Stimulated activated CD8-positive, alpha-beta memory T cell treated with anti-CD3 and anti-CD28 coated beads, Interleukin-2, amount 100 ng/mL, for 1 hour (primary cell): ENCODE data around the gene SLC24A3.

ENCODE experiments used
- DNase-seq, 2 donors: peaks; one replicate each; pipeline ENCODE4 v3.0.0-alpha.2; 2020; ENCODE audit warnings: low read depth in 2 of 2

The SLC24A3 gene

DNA sequence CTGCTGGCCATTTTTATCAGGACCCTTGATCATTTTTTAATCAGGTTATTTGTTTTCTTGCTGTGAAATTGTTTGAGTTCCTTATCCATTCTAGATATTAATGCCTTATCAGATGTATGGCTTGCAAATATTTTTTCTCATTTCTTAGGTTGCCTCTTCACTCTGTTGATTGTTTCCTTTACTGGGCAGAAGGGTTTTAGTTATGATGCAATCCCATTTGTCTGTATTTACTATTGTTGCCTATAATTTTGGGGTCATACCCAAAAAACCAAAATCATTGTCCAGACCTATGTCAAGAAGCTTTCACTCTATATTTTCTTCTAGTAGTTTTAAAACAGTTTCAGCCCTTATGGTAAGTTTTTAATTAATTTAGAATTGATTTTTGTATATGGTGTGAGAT, 172.5 kb downstream of the SLC24A3 start:
- no peak for DNase-seq

DNA sequence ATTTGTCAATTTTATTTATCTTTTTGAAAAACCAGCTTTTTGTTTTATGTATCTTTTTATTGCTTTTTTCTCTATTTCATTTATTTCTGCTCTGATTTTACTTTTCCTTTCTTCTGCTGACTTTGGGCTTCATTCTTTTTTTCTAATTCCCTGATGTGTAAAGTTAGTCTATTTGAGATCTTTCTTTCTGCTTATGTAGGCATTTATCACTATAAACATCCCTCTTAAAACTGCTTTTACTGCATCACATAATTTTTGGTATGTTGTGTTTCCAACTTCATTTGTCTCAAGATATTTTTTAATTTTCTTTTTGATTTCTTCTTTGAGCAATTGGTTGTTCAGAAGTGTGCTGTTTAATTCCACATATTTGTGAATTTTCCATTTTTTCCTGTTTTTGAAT, 174.8 kb downstream of the SLC24A3 start:
- DNase-seq, result no peak

DNA sequence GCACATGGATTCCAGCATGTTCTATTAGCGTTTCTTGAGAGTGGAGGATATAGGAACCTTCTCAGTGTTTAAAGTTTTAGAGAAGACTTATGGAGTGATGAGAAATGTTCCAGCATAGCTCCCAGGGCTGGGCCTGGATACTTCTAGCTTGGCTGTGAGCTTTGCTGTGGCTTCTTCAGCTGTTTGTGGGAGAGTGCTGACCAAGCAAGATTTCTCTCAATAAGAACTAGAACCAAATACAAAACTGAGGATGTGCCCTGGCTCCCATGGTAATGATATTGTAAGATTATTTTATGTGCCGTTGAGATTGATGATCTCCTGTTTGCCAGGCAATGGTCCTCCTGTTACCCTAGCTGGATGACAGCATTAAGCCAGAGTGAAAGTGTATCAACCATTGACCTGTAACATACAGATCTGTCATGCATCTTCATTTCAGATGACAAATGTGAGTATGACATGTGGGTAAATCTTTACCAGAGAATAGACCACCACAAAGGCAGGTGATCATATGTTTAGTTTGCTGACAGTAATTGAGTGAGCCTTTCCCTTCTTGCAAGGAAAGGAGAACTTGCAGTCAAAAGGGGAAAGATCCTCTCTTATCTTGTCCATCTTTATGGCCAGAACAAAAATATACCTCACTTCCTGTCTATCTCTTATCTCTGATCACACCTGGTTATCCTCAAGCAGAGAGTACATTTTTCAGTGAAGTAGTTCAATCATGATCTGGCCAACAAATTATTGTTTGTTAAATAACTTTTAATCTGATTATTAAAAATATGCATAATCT, 180.1 kb downstream of the SLC24A3 start:
- DNase-seq, result no peak

DNA sequence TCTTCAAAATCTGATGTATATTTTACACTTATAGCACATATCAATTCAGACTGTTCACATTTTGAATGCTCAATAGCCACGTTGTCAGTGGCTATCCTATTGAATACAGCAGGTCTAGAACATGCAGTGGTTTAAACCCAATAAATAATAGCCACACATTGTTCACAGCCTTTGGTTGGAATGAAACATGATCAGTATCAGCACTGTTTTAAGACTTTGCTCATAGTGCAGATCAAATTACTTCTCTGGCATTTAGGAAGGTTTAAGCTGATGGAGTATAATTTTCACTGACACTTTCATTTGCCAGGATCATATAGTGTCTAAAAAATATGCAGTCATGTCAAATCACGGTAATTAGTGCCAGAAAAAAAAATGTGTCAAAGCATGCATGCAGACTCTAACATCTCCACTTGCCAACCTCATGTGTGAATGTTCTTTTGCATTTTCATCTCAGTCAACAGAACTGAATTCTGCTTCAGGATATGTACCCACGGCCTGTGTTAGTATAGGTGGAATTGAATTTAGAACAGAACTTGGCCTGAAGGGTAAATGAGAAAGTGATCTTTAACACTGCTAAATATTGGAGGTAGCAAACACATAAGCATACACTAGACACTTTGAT, 184.1 kb downstream of the SLC24A3 start:
- DNase-seq, result no peak

DNA sequence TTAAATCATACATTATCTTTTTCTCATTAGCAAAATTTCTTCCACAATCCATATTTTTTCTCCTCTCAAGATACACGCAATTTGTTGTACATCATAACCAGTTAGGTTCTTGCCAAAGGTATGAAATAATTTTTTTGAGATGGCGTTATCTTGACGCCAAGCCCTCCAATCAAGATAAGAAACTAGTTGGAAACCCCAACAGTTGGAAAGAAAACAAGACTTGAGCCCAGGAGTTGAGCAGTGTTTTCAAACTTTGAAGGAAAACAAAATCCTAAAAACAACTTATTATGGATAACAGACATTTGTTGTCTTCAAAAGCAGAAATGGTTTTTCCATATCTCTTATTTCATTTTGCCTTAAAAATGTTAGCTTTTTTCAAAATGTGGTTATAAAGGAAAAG, 184.8 kb downstream of the SLC24A3 start:
- DNase-seq, result no peak

DNA sequence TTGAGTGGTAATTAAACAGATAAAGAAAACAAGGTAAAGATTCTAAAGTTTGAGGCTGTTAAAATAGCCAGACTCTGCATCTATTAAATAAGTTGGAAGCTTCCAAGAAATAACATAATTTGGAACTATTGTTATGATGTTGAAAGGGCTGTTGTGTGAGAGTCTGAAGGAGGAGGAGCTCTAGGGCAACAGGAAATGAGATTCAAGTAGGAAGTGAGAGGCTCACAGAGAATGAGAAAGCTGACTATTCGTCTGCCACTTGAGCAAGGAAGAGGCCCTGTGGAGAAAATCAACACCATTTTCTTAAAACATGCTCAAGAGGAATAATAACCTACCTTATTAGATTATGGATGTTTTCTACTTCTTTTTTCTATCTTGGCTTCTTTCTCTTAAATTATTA, 185.2 kb downstream of the SLC24A3 start:
- no peak for DNase-seq

DNA sequence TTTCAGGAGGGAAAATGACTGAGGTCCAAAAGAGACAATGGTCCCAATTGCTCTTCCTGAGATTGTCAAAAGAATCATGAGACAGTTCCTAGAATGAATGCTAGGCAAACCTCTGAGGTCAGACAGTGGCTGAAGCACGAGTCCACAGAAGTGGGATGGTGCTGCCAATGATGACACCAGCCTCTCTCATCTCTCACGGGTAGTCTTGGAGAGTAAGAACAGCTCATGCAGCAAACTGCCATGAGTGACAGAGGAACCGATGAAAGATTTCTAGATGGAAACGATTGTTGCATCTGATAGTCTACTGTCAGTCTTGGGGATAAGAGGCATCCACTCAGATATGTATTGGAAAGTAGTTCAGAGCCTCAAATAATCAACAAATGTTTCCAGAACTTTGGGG, 188.7 kb downstream of the SLC24A3 start:
- DNase-seq, result no peak

DNA sequence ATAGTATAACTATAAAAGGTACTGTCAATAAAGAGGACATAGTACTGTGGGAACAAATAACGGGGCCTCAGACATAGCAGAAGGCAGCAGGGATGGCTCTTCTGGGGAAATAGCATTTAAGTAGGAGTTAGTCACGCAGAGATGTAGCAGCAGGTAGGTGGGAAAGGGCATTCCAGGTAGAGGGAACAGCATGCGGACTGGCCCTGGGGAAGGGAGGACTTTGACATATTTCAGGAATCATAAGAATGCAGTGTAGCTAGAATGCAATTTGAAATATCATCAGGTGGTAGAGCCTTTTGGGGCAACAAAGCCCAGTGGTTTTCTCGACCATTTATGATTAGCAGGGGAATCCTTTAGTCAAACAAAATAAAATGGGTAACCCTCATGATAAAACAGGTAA, 191.1 kb downstream of the SLC24A3 start:
- DNase-seq, result no peak

DNA sequence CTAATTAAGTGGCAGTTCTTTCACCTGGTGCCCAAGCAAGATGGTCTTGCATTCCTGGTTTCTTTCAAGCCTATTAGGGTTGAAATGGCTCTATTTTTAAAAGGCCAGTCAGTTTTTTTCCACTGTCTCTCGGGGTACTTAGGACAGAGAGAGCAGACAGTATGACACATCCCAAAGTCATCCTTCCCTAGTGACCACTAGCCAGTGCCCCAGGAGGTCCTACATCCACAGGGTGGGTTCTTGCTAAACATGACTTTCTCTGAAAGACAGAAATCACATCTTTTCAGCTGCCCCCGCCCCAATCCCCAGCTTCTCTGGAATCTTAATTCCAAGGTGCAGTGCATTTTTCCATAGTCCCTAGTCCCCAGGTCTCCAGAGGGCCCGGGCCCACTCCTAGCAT, 192.4 kb downstream of the SLC24A3 start:
- DNase-seq, result no peak

DNA sequence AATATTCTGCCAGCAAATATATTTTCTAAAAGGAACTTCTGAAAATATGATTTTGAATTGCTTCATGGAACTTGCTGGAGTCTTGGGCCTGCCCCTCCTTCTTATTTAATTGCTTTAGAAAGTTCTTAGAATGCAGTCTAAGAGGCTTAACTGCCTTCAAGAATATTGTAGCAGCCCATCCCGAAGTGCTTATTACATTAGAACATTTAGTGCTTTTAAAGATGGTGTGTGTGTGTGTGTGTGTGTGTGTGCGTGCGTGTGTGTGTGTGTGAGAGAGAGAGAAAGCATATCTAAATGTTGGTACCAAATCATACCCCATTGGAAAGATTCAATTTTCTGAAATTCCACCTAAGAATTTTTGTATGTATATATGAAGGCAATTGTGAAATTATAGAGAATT, 193.5 kb downstream of the SLC24A3 start:
- DNase-seq, result no peak

DNA sequence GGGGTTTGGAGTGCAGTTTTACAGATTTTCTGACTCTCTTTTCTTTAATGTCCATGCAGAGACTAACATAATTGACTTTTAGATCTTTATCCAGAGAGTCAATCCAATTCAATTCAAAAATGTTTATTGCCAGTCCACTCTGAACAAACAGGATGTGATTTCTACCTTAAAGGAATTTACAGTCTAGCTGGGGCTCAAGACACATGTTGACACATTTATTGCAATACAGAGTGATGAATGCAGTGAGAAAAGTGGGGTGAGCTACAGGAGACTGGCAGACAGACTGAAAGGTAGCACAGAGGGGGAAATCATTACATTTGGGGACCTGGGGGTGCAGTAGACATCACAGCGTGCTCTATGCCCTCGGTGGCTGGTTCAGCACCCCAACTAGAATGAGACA, 193.9 kb downstream of the SLC24A3 start:
- no peak for DNase-seq

DNA sequence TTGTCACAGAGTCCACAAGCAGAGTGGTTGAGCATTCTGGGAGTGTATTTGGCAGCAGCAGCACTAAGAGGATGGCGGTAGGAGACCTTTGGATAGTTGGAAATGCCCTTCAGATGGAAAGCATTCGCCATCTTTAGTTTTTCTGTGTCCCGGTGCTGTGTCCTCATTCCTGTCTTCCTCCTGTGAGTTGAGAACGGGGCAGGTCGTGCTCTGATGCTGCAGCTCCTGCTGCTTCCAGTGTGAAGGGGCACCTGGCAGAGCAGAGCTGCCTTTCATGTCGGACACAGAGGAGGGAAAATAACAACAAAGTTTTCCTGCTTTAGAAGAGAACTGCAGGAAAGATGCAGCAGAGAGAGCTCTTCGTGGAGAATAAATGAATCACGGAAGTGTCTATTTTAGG, 194.8 kb downstream of the SLC24A3 start:
- DNase-seq, result no peak

DNA sequence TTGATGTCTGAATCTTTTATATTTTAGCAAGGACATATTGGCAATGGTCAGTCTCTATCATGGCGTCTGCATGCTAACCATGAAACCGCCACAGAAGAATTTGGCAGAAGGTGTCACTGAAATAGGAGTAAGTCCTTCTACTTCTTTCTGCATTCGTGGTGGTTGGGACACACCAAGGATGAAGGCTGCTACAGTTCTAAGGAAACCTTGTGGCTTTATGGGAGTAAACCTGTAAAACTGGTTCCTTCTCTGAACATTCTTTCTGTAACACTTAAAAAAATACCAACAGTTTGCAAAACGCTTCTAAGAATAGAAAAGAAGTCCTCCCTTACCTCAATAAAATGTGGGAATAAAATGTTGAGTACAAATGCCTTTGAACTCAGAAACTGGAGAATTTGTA, 195.3 kb downstream of the SLC24A3 start:
- DNase-seq, result no peak

DNA sequence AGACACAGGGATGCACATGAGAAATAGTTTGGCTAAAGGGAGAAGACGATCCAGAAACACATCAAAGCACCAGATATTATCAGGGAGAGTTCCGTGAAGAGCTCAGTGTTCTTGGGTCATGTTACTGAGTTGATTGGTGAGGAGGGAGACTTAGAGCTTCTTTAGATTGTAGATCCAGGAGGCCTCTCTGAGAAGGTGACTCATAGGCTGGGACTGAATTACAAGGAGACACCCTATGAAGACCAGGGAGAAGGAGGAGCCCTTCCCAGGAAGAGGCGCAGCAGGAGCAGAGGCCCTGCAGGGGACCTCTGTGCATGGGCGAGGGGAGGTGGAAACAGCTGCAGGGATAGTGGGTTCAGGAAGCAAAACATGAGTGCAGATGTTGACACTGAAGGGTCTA, 196.5 kb downstream of the SLC24A3 start:
- no peak for DNase-seq

DNA sequence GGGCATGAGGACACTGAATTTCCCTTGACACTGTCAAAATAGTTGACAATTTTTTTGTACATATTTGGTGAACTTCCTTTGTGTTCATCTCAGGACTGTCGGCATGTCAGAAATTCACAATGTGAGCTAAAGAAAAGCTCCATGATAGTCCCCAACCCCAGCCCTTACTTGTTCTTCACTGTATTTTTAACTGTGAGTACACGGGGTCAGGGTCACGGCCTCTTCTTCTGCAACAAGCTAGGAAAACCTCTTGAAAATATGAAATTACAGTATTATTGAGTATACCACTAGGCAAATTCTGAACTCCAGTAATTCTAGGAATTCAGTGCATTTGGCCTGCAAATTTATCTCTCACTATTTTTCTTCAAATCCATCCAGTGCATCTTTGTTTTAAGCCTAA, 199.4 kb downstream of the SLC24A3 start:
- no peak for DNase-seq

DNA sequence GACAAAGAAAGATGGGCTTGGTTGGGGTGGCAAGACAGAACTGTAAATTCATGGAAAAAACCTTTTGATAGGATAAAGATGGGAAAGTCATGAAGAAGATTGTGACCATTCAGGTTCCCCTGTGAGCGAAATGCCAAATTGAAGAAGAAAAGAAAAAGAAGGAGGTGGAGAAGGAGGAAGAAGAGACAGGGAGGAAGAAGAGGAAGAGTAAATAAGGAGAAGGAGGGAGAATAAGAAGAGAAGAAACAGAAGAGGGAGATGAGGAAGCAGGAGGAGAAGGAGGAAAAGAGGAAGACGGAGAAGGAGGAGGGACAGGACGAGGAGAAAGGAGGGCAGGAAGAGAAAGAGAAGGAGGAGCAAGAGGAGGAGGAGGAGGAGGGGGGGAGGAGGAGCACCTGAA, 199.8 kb downstream of the SLC24A3 start:
- DNase-seq, result no peak

DNA sequence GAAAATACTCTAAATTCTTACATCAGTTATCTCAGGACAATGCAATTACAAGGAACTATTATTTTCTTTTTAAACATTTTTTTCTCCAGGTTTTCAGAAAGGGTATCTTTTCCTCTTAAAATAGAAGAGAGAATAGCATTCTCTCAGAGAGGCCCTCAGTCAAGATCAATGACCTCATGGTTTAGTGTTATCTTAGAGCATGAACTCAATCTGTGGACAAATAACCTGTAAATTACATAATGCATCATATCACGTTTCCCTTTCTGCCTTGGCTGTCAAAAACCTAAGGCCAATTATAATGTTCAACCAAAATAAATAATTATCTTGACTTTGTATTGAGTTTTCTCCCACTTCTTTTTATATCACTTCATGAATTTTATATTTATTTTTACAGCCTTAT, 202.2 kb downstream of the SLC24A3 start:
- no peak for DNase-seq

DNA sequence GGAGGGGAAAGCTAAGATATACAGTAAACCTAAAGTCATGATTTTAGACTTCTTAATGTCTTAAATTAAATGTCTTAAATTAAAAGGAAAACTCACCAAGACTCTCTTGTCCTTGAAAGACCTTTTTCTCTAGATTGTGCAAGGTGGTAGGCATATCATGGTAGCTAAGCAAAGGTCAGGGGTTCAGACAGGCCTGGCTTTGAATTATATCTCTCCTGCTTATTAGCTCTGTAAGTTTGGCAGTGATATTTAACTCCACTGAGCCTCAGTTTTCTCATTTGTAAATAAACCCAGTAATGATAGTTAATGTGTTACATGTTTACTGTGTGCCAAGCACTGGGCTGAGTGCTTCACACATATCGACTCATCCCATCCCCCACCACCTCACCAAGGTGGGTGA, 203.3 kb downstream of the SLC24A3 start:
- DNase-seq, result no peak

DNA sequence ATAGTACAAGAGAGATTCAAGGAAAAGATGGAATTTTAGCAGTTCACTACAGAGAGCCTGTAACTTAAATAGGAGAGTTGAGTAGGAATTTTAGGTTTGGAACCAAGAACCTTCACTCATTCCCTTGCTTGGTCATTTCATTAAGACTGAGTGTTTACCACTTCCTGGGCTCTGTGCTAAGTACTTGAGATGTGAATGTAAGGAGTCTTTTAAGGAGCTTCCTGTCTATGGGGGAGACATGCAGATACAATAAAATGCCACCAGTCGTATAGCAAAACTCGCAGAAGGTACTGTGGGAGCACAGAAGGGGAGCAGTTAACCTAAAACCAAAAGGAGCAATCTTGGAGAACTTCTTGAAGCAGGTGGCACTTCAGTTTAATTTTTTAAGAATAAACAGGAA, 204.2 kb downstream of the SLC24A3 start:
- DNase-seq, result no peak

DNA sequence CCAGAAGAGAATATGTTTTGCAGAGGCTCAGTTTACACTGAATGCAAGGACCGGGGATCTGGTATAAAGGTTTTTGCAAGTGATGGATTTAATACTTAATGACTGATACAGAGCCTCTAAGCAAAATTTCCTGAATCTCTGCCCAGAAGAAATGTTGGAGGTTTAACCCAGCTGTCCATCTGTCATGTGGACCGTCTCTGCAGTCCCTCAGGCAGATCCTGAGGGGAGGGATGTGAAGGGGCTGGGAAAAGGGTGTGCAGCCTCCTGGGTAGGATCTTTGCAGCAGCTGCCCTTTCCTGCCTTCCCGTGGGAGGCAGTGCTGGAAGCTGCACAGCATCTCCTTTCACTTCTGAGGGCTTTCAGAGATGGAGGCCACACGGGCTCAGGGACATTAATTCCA, 207.0 kb downstream of the SLC24A3 start:
- no peak for DNase-seq

DNA sequence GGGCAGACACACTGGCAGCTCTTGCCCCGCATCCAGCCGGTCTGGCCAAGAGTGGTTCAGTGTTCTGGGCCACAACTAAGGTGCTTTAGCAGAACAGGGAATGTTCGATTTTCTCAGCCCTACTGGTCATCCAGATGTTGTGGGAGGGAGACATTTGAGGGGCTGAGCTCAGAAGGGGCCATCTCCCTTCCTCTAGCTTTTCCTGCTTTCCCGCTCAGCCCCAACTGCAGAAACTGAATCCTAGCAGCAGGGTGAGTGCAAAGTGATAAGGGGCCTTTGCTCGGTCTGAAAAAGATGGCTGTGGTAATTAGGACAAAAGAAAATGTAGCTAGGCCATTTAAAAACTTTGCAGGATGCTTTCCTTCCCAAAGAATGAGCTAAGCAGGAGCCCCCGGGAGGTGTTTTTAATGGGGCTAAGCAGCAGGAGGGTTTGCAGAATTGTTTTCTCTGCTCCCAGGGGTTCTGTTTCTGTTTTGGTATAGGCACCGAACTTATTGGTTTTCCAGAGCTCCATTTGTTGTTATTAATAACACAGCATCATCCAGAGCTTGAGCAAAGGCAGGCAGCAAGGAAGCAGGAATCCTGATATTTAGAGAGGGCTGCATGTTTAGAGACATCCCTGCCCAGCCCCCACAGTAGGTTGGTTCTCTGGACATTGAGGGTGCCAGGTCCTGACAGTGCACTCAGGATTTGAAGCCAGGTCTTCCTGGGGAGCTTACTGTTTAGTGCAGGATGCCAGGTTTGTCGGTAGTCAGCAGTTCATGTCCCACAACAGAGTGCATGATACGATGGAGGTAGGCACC, 210.9 kb downstream of the SLC24A3 start:
- DNase-seq, result no peak

DNA sequence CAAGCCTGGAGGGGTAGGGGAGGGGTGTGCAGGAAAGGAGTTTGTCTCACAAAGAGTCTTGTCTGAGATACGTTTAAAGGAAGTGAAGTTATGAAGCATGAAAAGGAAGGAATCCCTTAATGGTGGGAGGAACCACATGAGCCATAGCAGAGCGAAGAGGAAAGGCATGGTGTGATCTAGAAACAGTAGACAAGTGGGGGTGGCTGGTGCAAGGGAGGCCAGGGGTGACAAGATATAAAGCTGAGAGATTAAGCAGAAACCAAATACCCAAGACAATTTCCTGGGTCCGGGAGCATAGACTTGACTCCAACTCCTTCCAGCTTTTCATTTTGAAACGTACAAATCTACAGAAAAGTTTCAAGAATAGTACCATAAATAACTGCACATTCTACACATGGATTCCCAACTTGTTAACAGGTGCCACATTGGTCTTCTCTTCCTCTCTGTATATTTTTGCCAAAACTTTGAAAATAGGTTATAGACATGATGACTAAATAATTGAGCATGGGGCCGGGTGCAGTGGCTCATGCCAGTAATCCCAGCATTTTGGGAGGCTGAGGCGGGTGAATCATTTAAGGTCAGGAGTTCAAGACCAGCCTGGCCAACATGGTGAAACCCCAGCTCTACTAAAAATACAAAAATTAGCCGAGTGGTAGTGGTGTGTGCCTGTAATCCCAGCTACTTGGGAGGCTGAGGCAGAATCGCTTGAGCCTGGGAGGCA, 211.6 kb downstream of the SLC24A3 start:
- no peak for DNase-seq
